ENCODE measurements around the gene DCHS2.

DNA sequence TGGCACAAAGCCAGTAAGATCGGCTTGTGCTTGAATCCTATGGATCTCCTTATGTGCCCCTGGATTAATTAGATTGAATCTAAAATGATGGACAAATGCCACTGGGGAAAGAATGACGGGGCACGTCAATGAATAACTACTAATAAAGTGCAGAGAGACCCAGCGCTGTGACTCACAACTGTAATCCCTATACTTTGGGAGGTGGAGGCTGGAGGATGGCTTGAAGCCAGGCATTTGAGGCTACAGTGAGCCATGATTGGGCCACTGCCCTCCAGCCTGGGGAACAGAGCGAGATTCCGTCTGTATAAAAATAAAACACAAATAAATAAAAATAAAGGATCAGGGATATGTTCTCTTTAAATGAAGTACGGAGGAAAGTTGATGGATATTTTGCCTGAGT, 179.4 kb downstream of the DCHS2 start:
- TF ChIP-seq, protein P1, sequence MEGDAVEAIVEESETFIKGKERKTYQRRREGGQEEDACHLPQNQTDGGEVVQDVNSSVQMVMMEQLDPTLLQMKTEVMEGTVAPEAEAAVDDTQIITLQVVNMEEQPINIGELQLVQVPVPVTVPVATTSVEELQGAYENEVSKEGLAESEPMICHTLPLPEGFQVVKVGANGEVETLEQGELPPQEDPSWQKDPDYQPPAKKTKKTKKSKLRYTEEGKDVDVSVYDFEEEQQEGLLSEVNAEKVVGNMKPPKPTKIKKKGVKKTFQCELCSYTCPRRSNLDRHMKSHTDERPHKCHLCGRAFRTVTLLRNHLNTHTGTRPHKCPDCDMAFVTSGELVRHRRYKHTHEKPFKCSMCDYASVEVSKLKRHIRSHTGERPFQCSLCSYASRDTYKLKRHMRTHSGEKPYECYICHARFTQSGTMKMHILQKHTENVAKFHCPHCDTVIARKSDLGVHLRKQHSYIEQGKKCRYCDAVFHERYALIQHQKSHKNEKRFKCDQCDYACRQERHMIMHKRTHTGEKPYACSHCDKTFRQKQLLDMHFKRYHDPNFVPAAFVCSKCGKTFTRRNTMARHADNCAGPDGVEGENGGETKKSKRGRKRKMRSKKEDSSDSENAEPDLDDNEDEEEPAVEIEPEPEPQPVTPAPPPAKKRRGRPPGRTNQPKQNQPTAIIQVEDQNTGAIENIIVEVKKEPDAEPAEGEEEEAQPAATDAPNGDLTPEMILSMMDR (conservative IDR thresholded peaks at IDR 0.05; ENCODE audit: low read length): no peak
- TF ChIP-seq EZH2phosphoT487 (IDR thresholded peaks at IDR 0.05; ENCODE audit: borderline replicate concordance, low read depth, low read length): no peak

Measured in OCI-LY7 (cell line).